Activated CD8-positive, alpha-beta memory T cell treated with anti-CD3 and anti-CD28 coated beads for 4 hours (primary cell): Measurements from ENCODE around the gene SP6.

Source experiments
- DNase-seq, 2 donors: peaks; one replicate each; pipeline ENCODE4 v3.0.0-alpha.2; 2020; ENCODE audit warnings: low read depth in 2 of 2

The SP6 gene

DNA sequence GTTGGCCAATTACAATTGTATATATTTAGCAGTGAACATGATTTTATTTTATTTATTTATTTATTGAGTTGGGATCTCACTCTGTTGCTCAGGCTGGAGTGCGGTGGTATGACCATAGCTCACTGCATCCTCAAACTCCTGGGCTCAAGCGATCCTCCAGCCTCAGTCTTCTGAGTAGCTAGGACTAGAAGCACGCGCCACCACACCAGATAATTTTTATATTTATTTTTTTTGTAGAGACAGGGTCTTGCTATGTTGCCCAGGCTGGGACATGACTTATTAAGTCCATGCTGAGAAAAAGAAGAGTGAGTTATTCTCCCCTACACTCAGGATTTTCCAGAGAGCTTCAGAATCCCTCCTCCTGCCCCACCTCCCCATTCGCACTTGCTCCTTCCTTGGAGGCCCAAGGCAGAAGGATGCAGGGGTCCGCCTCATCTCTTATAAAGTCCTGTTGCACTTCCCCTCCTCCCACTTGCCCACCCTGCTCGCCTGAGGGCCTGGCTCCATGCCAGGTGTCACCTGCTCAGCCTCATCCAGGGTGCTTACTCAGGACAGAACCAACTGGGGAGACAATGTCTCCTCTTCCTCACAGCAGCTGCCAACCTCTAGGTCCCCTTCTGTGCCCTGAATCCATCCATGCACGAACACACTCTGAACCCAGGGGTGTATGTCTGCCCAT lies 29.0 kb upstream of the SP6 start:
- no peak for DNase-seq

DNA sequence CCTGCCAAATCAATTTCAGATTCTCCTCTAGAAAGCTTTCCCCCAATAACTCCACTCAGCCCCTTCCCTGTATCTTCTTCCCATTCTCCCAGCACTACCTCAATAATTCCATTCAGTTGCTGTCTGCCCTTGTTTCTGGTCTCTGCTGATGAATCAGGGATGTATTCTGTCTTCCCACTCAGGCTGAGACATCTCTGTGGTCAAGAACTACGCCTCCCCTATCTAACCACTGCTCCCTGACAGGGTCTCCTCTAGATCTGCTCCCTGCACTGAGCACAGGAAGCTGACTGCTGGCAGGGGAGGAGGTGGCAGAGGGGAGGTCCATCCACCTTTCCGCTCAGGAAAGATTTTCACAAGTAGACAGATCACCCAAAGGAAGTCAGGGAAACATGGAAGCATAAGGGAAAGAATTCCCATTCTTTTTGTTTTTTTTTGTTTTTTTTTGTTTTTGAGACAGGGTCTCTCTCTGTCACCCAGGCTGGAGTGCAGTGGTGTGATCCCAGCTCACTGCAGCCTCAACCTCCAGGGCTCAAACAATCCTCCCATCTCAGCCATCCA lies 28.1 kb upstream of the SP6 start:
- DNase-seq = no peak

DNA sequence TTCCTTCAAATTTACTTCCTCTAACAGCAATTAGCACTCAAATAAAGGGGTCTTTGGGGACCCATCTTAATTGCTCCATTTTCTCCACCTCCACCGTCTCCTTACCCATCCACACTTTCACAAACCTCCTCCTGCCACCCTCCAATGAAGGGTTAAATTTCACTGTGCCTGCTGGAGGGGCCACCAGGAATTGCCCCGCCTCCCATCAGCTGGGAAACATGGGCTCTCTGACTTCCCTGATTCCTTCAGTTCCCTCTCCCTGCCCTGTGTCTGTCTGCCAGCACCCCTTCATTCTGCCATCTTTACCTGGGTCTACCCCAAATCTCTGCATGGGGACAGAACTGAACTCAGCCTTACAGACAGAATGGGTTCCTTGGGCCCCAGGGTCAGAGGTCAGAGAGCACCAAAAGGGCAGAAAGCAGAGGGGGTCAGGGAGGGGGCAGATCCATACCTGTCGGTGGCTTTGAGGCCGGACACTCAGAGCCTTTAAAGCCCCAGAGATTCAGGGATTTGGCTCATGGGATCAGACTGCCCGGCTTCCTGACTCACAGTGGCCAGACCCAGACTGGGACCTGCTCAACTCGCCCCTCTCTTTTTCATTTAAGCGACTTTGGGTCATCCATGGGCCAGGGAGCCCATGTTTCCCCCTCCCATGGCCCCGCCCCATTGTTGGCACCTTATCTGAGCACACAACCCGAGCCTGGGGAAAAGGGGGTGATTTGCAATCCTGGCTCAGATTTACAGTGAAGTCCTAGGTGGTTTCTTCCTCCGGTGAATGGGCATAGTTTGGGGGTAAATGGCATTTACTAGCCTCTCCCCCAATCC lies 27.5 kb upstream of the SP6 start:
- DNase-seq = no peak

DNA sequence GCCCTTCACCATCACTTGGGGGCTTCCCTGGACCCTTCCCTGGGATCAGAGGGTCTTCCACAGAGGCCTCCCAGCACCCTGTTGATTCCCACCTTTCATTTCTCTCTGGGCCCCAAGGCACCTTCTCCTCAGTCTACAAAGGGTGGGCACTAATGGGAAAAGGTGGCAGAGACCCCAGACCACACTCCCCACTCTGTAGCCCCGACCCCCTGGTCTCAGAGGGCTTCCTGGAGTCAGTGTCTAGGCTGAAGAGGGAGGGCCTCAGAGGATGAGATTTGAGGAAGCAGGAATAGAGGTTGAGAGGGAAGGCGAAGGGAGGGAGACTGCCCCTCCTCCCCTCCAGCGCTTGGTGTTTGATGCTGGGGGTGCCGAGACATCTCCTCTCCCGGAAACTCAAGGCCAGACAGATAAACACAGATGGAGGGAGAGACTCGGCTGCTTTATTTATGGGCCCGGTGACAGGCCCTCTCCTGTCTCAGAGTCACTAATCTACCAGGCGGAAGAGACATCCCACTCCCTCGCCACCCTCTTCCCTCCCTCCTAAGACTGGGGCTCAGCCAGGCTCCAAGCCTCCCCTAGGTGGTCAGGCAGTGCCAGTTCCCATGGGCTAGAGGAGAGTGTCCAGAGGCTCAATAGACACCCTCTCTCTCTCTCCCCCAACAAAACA lies 26.5 kb upstream of the SP6 start:
- DNase-seq = no peak

DNA sequence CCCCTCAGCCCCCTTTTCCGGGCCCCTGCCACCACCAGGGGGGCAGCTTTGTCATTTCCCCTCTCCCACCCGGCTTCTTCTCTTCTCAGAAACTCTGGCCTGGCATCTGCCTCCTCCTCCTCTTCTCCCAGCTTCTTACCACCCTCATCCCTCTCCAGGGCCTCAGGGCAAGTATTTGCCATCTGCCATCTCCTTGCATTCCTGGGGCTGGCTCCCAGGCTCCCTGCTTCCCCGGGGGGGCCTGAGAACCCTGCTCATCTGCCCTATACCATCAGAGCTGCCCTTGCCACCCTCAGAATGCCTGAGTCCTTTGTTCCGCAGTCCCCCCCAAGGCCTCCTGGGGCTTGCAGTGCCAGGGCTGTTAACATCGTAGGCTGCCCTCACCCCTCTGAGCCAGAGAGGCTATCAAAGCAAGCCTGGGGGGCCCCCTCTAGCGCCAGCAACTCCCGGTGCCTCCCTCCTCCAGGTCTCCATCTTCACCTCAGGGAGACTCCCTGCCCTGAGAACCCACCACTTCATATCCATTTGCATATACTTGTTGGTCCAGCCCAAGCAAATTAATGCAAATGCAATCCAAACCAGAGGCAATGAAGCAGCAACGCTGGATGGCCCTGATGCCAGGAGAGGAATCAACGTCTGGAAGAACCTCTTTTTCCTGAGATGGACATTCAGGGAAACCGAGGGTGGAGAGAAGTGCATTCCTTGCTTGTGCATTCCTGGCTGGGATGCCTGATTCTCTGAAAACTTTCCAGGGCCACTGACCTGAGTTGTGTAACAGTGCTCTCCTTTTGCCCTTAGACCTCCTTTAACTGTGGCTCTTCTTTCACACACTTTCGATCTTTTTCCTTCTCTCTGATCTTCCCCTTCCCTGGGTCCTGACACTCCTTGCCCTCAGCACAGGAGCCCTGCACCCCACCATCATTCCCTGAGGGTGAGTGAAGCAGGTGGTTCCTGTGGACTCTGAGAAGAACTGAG lies 24.3 kb upstream of the SP6 start:
- no peak for DNase-seq

DNA sequence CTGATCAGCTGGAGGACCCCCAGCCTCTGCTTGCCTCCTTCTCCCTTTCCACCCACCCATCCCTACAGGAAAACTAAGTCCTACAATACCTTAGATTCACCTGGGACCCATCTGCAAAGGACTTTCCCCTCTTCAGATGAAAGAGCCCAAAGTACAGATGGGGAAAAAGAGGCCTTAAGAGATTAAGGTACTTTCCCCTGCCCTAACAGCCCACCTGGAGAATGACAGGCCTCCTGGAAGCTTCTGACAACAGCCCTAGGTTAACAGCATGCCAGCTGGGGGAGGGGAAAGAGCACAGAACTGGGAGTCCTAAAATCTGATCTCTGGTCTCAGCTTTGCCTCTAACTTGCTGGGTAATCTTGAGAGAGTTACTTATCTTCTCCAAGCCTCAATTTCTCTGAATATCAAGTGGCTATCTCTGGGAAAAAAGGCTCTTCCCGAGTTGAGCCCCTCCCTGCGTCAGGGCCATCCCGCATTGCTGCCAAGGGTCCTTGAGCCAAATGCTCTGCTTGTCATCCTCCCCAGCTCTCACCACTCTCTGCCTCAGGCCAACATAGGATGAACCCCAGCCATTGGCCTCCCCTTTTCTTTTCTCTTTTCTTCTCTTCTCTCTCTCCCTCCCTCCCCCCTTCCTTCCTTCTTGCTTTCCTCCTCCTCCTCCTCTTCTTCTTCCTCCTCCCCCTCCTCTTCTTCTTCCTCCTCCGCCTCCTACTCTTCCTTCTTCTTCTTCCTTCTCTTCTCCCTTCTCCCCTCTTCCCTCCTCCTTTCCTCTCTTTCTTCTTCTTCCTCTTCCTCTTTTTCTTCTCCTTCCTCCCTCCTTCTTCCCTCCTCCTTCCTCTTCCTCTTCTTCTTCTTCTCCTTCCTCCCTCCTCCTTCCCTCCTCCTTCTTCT lies 22.5 kb upstream of the SP6 start:
- DNase-seq = no peak

DNA sequence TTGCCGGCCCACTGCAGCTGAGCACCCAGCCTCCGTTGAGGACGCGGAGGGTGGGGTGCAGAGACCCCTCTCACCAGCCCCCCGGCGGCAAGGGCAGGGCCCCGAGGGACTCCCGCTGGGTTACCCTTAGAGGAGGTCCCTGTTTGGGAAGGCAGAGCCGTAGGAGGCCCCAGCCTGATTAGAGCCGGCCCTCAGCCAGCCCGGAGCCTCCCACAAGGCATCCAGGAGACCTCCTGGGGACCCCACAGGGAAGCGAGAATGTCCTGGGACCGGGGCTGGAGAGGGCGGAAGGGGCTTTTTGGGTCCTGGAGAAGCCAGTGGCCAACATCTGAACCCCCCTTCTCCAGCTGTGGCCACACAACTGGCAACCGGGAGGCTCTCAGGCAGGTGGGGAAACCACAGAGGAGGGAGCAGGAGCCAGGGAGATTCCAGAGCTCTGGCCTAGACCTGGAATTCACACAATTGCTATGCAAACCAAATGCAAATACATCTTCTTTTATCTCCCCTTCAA lies 21.7 kb upstream of the SP6 start:
- no peak for DNase-seq

DNA sequence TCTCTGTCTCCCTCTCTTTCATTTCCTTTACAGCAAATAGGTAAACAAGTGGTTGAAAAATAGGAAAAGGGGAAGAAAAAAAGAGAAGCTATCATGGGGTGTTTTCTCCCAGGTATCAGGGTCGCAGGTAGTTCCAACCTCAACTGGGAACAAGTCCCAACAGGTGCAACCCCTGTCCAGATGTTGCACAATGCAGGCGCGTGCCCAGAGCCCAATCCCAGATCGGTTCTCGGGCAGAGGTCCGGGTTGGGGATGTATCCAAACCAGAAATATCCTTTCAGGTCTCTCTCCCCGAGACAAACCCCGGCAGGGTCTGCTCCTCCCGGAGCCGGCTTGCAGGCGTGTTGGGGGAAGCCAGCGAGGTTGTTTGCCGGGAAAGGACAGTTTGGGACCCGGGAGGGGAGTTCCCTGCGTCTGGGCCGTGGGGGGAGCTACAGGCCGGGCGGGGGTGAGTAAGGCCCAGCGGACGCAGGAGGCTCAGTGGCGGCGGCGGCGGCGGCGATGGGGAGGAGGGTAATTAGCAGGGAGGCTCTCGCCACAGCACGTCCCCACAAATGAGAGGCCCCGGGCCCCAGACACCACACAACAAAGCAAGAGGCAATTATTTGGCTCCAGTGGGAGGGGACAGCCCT lies 21.2 kb upstream of the SP6 start:
- no peak for DNase-seq

DNA sequence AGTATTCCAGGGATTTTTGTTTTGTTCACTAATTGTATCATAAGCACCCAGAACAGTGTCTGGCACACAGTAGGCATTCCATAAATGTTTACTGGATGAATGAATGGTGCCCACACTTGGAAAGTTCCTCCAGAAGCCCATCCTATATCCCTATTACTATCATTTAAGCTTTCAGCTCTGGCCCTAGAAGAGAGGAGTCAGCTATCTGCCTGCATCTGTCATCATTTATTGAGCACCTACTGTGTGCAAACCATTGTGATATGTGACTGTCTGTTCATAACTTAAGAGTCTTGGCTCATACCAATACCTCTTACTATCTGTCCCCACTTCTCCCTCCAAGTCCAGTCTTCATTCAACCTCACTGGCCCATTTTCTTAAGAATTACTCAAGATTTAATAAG lies 20.1 kb upstream of the SP6 start:
- no peak for DNase-seq

DNA sequence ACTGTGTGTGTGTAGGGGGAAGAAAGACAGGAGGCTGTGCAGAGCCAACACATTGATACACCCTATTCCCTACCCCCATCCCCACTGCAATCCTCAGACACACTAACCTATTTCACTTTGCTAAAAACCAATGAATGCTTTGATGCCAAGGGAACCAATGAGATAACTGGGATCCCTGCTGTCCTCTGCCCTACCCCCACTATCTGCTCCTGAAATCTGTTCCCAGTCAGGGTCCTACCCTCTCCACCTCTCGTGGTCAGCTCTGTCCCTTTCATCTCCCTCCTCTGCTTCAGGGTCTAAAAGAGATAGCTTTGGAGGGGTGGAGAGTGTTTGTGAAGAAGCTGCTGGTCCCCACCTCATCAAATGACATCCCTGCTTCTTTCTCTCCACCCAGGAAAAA lies 19.1 kb upstream of the SP6 start:
- no peak for DNase-seq

DNA sequence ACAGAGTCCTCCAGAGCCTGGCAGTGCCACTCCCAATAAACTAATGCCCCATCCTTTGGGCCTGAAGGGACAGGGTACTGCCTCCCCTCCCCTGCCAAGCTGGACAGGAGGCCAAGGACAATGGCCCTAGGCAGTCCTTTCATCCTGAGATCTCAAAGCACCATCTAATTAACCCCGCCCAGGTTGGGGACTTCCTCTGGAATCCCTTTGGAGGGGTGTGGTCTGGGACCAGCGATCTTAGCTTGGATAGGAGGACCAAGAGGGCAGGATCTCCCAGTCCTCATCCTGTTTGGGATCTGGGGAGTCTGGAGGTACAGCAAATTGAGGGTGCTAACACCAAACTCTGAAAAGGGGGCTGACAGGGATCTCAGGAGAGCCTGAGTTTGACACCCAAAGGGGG lies 18.2 kb upstream of the SP6 start:
- no peak for DNase-seq

DNA sequence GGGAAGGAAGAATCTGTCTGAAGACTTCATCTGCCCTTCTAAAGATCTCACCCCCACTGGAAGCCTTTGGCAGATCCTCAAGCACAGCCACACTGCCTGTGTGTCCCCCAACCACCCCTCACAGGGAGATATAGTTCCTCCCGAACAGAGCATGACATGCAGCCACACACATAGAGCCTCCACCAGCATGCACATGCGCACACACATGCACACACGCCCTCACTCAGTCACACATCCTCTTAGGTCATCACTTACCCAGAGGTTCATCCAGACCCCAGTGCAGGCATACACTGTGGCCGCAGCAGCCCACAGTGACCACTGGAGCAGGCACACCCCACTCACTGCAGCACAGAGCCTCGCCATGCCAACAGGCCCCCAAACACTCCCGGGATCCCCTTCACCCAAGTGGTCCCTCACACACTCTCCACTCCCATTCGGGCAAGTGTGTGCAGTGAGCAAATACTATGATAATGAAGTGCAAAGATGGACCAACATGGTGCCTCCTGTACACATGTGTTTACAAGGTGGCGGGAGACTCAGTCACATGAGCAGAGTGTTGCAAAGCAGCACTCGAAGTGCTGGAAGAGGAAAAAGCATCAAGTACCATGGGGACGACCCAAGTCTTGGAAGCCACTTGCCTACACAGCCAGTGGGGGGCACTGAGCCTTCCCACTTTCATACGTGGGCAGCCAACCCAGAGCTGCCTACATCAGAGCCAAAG lies 17.0 kb upstream of the SP6 start:
- no peak for DNase-seq

DNA sequence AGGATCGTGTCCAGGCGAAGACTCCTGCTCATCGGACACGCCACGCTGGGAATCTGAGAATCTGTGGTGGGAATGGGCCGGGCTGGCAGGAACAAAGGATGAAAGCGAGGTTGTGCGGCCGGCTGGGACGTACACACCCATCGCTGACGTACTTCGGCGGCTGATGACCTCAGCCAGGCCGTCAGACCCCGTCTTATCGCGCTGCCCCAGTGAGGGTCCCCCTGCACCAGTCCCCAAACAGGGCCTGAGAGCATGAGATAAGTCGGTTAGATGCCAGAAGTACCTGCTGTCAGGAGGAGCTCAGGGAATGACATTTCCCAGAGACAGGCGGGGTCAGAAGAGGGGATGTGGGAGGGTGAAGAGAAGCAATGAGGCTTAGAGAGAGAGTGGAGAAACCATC lies 16.0 kb upstream of the SP6 start:
- DNase-seq = no peak

DNA sequence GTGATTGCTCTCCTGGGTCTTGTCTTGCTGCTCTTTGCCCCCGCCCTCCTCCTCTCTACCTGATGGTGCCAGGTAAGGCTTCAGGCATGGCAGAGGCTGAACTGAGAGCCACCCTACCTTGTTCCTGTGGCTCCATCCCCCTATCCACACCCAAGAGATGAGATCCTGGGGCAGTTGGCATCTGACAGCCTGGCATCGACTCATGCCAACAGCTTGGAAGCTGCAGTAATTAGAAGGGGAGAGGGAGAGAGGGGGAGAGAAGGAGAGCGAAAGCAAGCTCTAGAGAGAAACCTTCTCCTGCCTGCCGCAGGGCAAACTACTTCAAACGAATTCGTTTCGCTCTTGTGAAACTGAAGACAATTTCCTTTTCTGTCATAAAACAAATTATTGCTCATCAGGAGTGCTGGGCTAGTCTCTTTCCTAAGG lies 13.8 kb upstream of the SP6 start:
- no peak for DNase-seq

DNA sequence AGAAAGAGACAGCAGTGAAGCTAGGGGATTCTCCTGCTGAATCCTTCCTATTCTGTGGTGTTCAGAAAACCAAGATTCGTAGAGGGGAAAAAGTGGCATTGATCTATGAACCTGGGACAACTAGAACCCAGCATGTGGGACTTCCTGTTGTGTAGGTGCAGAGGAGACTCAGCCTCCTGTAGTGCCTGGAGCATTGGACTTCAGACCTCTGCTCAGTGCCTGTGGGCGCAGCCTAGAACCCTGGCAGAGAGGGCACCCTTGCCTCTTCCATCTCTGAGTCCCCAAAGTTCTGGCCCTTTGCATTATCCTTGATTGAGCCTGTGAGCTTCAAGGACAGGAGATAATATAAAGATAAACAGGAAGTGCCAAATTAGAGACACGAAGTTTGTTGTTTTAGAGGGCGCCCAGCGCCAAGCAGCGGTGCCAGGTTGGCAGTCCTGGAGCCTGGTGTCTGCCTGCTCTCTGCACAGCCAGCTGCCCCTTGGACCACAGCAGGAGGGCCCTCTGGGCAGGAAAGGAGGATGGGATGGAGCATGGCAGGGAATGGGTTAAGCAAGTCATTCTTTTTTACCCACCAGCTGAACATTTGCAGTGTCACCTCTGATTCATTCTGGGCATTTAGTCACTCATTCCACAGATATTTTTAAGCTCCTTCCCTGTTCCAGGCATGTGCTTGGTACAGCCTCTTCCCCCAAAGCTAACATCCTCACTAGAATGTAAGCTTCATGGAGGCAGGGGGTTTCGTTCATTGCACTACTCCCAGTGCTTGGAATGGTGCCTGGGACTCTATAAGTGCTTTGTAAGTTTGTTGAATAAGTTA lies 11.9 kb upstream of the SP6 start:
- DNase-seq = no peak

DNA sequence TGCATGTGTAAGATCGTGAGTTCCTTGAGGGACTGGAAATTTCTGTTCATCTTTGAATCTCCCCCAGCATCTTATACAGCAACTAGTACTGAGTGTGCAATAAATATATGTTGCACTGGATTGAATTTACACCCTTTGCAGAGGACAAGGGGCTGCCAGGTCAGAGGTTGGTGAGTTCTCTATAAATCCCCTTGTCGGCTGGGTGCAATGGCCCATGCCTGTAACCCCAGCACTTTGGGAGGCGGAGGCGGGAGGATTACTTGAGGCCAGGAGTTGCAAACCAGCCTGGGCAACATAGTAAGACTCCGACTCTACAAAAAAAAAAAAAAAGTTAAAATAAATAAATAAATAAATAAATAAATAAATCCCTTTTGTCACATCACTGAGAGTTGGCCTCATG lies 9.4 kb upstream of the SP6 start:
- no peak for DNase-seq

DNA sequence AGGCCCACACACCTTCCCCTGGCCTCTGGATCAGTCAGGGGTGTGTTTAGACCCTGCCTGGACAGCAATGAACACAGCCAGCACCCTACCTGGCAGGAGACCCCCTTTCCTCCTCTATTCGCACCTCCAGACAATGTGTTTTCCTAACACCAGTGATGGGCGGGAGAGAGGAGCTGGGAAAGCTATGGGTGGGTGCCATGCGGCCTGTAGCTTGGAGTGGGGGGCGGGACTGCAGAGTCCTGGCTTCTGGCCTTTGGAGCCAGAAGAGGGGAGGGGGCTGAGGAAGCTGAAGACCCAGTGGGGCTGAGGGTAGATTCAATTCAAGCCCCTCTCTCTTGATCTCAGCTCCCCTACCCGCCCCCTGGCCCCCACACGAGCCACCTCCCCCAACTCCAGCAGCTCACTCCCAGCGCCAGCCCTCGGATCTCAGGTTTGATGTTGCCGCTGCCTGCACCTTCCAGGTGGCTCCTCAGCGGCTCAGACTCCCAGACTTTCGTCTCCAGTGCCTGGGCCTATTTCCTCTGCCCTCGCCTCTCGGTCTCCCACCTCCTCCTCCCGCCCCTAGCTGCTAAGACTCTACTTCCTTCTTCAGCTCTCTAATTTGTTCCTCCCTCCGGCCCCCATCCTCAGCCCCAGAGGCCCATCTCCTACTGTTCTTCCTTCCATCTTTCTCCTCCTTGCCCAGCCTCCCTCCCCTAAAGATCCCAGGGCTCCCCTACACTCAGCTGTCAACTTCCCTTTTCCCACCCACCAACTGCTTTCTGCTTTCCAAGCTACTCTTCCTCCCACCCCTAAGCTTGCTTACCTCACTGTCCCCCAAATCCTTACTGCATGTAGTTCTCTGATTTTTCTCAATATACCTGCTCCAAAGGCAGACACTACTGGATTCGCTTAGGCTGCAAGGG lies 6.8 kb upstream of the SP6 start:
- no peak for DNase-seq
